Measurements from ENCODE around the gene YTHDC1. TPM values are rescaled to one million over a fixed set of nuclear protein-coding genes. Genes with fewer than 3 reads are reported as not detected.

Gene YTHDC1
- total RNA-seq, 1 experiment from 2014 or later, result 35.0 TPM

DNA sequence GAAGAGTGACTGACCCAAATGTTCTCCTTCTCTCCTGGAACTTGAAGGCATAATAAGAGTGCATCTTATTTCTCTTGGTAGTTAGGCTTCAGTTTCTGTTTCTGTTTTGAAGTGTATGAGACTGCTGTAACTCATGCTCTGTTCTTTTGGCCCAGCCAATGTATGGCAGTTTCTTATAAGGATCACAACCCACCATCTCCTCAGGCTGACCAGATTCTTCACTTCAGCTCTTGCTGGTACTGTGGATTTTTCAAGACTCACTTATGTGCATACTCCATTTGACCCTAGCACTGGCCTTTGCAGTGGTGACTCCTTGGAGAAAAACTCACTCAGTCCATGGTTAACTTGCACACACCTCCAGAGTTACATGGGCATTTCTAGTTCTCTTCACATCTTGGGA is 9.6 kb upstream of the YTHDC1 start:
- no peak for DNase-seq (ENCODE audit: low read depth)

DNA sequence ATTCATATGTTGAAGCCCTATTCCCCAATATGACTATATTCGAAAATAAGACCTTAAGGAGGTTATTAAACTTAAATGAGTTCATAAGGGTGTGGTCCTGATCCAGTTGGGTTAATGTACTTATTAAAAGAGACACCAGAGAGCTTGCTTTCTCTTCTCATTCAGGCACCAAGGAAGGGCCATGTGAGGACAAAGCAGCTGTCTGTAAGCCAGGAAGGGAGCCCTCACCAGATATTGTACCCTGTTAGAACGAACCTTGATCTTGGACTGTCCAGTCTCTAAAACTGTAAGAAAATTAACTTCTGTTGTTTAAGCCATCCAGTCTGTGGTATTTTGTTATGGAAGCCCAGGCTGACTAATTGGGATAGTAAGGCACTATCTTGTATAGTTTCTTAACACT is 9.1 kb upstream of the YTHDC1 start:
- no peak for DNase-seq (ENCODE audit: low read depth)

DNA sequence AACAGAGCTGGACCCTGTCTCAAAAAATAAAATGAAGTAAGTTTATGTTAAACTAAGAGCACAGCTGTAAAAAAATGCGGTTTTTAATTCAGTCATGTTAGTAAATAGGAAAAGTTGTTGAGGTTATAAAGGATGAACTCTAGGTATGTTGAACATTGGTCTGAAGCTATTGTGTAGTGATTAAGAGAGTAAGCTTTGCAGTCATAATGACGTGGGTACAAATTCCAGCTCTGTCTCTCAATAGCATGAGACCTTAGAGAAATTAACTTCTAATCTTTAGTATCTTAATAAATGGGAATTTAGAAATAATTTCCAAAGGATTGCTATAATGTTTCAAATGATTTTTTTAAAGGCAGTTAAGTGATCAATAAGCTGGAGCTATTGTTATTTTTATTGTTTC is 2.9 kb upstream of the YTHDC1 start:
- DNase-seq (ENCODE audit: low read depth), result no peak

DNA sequence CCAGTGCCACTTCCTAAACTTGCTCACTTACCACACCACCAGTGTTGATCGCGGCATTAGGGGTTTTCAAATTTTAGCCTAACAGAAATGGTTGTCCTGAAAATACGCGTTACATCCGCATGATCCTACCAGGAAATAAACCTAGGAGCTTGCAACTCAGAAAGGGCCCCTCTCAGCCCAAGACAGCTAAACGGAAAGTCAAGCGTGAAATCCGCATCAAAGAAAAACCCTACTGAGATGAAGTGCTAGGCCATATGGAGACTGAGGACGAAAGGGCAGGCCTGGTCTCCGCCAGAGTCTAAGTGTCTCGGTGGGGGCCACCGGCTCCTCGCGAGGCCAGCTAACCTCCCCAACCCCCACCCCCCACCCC is 626 bp downstream of the YTHDC1 start:
- no peak for DNase-seq (ENCODE audit: low read depth)

DNA sequence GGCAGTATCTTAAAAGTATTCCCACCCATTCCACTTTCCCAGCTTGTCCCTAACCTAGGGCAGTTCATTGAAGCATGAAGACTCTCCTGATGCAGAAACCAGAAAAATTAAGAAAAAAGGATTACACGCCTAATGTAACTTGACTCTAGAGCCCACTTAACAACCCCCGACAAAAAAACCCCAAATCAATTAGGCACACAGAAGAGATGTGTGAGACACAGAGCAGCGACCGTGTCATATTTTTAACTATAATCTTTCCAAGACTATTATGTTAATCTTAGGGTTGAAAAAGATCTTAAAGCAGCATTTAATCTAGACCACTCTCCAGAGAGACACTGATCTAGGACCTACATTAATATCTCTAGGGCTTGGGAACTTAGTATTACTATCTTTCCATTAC is 1.3 kb downstream of the YTHDC1 start:
- no peak for DNase-seq (ENCODE audit: low read depth)

DNA sequence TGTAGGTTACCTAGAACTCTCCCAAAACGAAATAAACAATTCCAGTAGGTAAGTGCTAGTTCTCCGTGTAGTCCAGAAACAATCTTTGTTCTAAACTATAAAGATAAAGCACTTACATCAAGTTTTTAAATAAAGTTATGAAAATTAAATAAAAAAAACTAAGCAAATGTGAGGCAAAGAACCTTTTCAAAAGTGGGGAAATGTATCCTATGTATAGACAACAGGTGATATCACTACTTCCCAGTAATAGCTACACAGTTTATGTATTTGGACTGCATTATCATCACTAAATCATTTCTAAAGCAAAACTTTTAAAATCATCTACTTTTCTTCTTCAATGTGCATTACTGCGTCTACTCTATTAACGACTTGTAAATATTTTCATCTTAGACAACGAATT is 2.0 kb downstream of the YTHDC1 start:
- DNase-seq (ENCODE audit: low read depth), result no peak

DNA sequence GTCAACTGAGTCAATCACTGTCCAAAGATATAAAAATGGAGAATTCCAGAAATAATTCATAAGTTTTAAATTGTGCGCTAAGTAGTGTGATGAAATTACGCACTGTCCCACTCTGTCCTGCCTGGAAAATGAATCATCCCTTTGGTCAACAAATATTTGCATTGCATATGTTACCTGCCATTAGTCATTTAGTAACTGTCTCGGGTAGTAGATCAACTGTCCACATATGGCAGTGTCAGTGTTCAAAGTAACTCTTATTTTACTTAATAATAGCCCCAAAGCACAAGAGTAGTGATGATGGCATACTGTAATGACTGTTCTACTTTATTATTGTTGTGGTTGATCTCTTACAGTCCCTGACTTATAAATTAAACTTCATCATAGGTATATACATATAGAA is 3.4 kb downstream of the YTHDC1 start:
- DNase-seq (ENCODE audit: low read depth), result no peak

DNA sequence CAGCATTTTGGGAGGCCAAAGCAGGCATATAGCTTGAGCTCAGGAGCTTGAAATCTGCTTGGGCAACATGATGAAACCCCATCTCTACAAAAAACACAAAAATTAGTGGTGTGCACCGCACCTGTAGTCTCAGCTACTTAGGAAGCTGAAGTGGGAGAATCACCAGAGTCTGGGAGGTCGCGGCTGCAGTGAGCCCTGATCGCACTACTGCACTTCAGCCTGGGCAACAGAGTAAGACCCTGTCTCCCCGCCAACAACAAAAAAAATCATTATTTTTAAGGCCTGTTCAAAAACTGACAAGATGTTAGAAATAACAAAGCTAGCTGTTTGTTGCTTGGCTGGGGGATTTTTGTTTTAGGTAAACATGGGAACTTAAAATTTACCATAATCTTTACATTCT is 5.1 kb downstream of the YTHDC1 start:
- no peak for DNase-seq (ENCODE audit: low read depth)

DNA sequence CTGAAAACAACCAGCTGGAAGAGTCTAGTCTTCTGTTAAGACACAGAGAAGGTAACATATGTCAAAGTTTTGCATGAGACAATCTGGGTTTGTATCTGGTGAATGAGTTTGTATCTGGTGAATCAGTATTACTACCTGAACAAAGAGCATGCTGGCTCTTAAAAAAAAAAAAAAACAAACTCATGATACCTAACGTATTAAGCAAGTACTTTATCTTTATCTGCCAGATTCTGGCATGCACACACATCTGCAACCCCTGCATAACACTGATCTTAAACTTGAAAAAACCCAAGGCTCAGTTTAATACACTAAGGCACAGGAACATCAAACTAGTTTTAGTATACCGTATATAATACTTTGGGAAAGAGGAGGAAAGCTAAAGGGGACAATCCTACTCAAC is 5.8 kb downstream of the YTHDC1 start:
- no peak for DNase-seq (ENCODE audit: low read depth)

DNA sequence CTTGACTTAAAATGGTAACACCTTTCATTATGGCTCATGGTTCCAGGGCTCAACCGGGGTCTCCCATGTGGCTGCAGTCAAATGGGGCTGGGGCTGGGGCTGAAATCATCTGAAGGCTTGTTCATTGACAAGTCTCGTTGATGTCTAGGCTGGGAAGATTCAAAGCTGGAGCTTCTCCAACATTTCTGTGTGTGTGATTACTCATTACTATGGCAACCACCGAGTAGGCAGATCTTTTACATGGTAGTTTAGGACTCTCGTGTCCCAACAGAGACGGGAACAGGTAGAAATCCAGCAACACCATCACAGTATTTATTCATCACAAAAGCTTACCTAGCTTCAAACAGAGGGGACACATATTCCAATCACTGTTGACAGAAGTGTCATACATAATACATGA is 7.8 kb downstream of the YTHDC1 start:
- peak; percentile 1 for DNase-seq (ENCODE audit: low read depth)

DNA sequence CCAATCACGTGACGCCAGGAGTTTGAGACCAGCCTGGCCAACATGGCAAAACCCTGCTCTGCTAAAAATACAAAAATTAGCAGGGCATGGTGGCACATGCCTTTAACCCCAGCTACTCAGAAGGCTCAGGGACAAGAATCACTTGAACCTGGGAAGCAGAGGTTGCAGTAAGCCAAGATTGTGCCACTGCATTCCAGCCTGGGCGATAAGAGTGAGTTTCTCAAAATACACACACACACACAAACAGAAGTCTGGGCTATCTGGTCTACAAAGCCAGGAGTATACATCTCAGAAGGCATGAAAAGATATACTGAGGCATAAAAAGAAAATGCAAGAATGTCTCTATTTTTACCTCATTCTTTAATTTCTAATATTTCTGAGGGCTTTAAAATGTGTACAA is 11.3 kb downstream of the YTHDC1 start:
- no peak for DNase-seq (ENCODE audit: low read depth)

DNA sequence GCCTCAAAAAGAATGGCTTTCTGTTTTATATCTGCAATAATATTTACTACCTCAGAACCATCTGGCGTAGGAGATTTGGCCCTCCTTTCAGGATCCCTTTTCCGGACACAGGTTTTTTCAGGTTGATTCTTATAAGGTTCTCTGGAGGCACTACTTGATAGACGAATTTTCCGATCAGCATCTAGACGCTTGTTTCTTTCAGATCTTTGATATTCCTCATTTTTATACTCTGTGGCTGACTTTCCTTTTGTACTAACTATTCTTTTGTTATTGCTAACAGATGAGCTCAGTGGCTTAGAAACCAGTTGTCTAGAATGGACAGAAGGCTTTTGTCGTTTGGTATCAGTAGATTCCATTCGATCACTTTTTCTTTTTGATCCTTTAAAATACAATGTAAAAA is 12.4 kb downstream of the YTHDC1 start:
- DNase-seq (ENCODE audit: low read depth), result no peak

DNA sequence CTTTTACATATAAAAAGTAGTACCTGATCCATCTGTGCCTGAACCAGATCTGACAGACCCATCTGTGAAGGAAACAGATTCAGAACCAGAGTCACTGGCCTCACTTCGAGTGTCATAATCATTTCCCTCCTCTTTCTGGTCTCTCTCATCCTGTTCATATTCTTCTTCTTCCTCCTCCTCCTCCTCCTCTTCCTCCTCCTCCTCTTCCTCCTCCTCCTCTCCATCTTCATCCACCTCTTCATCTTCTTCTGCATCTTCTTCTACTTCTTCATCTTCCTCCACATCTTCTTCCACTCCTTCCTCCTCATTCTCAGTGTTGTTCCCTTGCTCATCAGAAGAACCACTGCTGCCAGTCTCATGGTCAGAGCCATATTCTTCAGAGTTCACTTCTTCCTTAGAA is 12.9 kb downstream of the YTHDC1 start:
- DNase-seq (ENCODE audit: low read depth), result no peak

DNA sequence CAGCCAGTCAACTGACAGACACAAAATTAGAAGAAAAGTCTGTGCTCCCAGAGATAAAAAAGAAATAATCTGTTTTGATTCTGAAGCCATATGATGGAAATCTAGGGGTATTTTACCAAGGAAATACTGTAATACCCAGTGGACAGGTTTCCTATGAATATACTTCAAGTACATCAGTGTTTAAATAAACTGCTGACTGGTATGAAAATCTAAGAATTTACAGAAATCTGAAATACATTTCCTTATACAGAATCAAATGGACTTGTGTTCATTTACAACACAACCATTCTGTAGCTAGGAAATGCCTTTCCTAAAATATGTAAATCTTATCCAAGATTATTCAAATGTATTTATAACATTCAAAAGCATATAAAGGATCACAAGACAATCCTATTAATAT is 13.4 kb downstream of the YTHDC1 start:
- DNase-seq (ENCODE audit: low read depth), result no peak

DNA sequence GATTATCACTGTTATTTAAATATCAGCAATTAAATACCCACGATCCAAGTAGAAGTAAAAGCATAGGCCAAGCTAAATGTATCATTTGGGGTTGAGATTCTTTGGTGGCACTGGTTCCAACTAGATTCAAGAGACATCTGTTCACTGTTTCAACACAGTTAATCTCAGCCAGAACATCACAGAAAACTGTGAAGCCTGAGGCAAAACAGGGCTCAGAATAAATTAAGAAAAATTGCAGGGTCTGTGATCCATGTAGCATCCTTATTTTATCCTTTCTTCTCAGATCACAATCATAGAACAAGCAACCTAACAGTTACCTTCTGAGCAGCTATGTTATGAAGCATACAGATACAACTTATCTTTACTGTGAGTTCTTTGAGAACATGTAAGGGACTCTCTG is 23.7 kb downstream of the YTHDC1 start:
- no peak for DNase-seq (ENCODE audit: low read depth)

DNA sequence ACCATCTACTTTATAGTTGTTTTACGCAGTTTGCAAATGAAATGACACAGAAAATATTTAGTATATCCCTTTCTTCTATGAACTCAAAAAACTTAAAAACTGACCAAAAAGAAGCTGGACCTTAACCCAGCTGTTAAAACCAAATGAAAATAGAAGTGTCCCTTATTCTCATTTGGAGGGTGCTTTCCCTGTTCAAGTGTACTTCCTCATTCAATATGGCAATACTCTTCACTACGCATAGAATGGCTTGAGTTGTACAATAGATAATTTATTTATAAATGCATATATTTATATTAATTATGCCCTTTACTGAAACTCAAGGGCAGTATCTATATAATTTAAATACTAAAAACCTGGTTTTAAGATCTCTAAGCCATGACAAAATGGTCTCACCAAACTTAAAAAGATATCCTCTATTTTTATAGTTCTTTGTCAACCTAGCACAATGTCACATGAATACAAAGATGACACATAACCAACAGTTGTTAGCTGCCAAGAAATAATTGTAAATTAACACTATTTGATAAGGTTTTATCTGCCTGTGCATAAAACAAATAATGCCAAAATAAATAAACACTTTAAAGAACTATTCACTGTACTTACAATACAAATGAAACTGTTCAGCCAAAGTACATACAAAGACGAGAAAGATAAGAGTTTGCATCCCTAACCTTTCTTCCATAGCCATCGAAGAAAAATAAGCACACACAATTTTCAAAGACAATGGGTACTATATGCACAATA is 25.2 kb downstream of the YTHDC1 start:
- no peak for DNase-seq (ENCODE audit: low read depth)

DNA sequence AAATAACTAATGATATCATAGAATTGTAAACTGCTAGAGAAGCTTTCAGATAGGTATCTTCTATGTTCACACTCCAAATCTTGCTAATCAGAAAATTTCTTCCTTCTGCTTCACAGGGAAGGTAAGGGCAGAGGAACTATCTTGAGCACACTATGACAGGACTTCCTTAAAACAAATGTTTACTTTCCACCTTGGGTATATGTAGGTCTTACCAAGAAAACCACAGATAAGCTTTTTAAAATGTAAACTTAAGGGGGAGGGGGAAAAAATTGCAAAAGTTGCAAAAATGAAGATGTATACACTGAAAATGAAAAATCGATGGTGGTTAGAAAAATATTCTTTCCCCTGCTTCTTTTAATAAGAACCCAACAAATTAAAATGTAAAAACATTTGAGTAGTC is 30.9 kb downstream of the YTHDC1 start:
- DNase-seq (ENCODE audit: low read depth), result no peak

DNA sequence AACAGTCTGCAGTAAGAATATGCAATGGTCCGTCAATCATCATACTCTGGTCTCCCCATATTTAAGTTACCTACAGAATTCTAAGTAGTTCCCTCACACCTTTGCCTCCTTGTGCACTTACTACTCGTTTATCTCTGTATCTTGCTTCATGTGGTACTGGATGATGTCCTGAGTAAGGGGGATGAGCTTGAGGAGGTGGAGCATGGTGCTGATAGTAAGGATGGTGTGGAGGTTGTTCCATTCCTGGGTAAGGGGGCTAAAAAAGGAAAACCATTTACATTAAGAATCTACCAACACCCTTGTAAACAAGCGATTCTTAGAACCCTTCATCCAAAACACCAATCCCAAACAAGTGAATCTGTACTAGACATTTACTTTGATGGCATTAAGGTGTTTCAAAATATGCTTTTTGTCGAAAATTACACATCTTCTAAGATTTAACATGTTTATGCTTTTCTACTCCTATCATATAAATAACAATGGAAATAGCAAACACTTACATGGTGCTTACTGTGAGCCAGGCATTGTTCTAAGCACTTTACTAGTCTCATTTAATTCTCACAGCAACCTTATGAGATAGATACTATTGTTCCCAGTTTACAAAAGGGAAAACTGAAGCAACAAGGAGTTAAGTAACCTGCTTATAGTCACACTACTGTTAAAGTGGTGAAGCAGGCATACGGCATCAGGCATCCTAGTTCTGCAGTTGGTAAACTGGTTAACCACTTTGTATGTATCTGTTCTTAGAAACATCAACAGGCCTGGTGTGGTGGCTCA is 33.5 kb downstream of the YTHDC1 start:
- no peak for DNase-seq (ENCODE audit: low read depth)

DNA sequence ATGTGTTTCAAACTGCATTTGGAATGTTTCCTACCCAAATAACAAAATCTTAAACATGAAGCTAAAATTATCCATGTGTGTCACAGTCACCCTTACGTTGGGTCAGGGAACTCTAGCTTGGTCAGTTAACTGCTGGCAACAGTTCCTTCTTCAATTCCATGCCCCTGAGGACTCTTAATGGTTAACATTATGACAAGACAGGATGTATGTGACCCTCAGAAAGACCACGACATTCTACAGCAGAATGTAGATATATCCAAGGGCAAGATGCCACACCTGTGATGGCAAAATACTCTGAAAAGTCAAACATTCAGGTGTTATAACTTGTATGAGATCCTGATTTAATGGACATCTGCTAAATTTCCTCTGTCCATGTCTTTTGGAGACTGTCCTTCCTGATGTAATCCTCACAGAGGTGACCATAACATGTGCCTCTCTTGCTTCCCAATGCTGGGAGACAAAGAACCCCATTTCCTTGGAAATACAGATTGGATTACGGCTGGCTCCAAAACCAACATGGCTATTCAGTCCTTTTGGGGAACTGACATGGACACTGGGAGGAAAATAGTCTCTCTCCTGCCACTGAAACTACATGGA is 39.1 kb downstream of the YTHDC1 start:
- DNase-seq (ENCODE audit: low read depth), result no peak

DNA sequence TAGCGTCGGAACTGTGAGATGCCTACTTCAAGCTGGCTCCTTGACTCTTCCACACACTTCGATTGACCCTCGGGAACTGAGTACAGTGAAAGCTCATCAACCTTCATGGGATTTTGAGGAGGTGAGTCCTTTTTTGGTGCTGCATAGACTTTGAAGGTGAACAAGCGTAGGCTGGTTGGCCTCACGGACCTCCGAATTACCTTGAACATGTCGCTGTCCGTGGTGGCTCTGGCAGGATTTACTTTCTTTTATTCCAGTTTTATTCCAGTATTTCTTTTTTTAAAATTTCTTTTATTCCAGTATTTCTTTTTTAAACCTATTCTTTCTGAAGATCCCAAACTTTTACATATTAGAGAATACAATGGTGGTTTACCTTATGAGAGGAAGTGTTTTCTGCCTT is 45.2 kb downstream of the YTHDC1 start:
- no peak for DNase-seq (ENCODE audit: low read depth)

DNA sequence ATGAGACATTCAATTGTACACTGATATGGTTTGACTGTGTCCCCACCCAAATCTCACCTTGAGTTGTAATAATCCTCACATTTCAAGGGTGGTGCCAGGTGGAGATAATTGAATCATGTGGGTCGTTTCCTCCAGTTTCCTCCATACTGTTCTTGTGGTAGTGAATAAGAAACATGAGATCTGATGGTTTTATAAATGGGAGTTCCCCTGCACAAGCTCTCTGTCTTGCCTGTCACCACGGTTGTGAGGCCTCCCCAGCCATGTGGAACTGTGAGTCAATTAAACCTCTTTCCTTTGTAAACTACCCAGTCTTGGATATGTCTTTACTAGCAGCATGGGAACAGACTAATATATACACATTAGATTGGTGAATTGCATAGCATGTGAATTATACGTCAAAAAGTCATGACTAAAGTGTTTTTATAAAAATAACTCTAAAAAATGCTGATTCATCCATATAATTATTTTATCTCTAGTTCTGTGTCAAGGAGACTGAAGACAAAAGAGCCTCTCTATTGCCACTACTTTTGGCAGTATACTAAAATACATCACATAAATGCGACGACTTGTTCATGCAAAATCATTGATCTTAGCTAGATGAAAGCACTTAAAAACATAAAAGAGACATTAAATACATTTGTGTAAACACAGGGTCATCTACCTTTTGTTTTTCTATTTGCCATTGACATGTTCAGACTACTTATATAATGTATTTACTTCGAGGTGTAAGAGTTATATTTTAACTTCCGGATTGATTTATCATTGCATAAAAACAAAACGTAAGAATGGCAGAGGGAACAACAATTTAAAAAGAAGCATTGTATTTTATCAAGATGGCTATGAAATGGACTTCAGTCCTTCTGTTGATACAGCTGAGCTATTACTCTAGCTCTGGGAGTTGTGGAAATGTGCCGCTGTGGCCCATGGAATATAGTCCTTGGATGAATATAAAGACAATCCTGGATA is 50.1 kb downstream of the YTHDC1 start:
- no peak for DNase-seq (ENCODE audit: low read depth)

DNA sequence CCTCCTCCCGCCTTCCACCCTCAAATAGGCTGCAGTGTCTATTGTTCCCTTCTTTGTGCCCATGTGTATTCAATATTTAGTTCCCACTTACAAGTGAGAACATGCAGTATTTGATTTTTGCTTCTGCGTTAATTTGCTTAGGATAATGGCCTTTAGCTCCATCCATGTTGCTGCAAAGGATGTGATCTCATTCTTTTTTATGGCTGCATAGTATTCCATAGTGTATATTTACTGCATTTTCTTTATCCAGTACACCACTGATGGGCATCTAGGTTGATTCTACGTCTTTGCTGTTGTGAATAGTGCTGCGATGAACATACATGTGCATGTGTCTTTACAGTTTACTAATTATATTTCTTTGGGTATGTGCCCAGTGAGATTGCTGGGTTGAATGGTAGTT is 52.8 kb downstream of the YTHDC1 start:
- no peak for DNase-seq (ENCODE audit: low read depth)

All from Daoy (cell line).